Suprapubic skin (tissue), 4 donors: ENCODE data around the gene TNIP3. TPM values are rescaled to one million over a fixed set of nuclear protein-coding genes. Genes with fewer than 3 reads are reported as not detected.

Experiments
- DNase-seq, 2 donors: peaks; one replicate each; pipeline ENCODE4 v3.0.0-alpha.2; 2019; ENCODE audit warnings: low spot score in 2 of 2
- H3K27ac ChIP-seq: fragments of 200-600 bp; sonication (generic); one replicate; pipeline ENCODE4 v1.5.1; 2019
- H3K27me3 ChIP-seq: fragments of 200-600 bp; sonication (generic); one replicate; pipeline ENCODE4 v1.5.1; 2019
- H3K36me3 ChIP-seq: fragments of 200-600 bp; sonication (generic); one replicate; pipeline ENCODE4 v1.5.1; 2019
- H3K4me1 ChIP-seq: fragments of 200-600 bp; sonication (generic); one replicate; pipeline ENCODE4 v1.5.1; 2019
- H3K4me3 ChIP-seq: fragments of 200-600 bp; sonication (generic); one replicate; pipeline ENCODE4 v1.5.1; 2019; ENCODE audit warnings: mild to moderate bottlenecking
- H3K9me3 ChIP-seq: fragments of 200-600 bp; sonication (generic); one replicate; pipeline ENCODE4 v1.5.1; 2019
- CTCF ChIP-seq, 2 donors: fragments of 200-600 bp in 1 of 2; fragments of 450-650 bp in 1 of 2; sonication (generic) in 1 of 2; IDR thresholded peaks; one replicate each; pipeline ENCODE4 v1.5.1; 2016 to 2019; ENCODE audit warnings: antibody characterized with exemption in 2 of 2, mild to moderate bottlenecking in 1 of 2, moderate library complexity in 1 of 2
- EP300 ChIP-seq: sonication (generic); formaldehyde crosslinking; IDR thresholded peaks from one replicate; pipeline ENCODE4 v1.6.1; 2017; ENCODE audit warnings: antibody characterized with exemption
- POLR2A ChIP-seq, 2 donors: fragments of 450-650 bp; IDR thresholded peaks; one replicate each; pipeline ENCODE4 v1.6.1; 2017; ENCODE audit warnings: antibody characterized with exemption in 2 of 2, mild to moderate bottlenecking in 2 of 2, moderate library complexity in 2 of 2
- POLR2AphosphoS5 ChIP-seq, 3 donors: sonication (generic); formaldehyde crosslinking; IDR thresholded peaks; one replicate each; pipeline ENCODE4 v1.6.1; 2017; ENCODE audit warnings: antibody characterized with exemption in 3 of 3
- WGBS: methylation state at CpG from one replicate; pipeline ENCODE4 v1.1.5; 2018; 5-methylcytosine and 5-hydroxymethylcytosine counted together
- total RNA-seq, 4 donors: library from RNA; depleted of rRNA; stranded (reverse); fragments of >200 nt; gene quantifications; one replicate each; pipeline ENCODE4 v1.1.0, GENCODE V29; 2016

TNIP3 gene
- total RNA-seq, 4 donors from 2014 or later: not detected

GRCh38 chr4:121138039-121138825, 25.9 kb downstream of the TNIP3 start:
- 82% methylated on average over 5 of the region's 5 CpGs for WGBS
- Histone ChIP-seq H3K36me3 (no peaks in the 10 kb centered on the region), H3K9me3 (no peaks in the 10 kb centered on the region), H3K27me3 (no peaks in the 10 kb centered on the region), H3K27ac (no peak overlapping the region), H3K4me1 (no peaks in the 10 kb centered on the region), H3K4me3 (no peak overlapping the region)
- no peak for DNase-seq
- no peak for TF ChIP-seq CTCF (IDR thresholded peaks at IDR 0.05)
- no peak for TF ChIP-seq EP300
- no peak for TF ChIP-seq POLR2AphosphoS5 (IDR thresholded peaks at IDR 0.05)
- no peak for TF ChIP-seq POLR2A (IDR thresholded peaks at IDR 0.05)

GRCh38 chr4:121130326-121130660, 33.8 kb downstream of the TNIP3 start:
- Histone ChIP-seq H3K36me3 (no peaks in the 10 kb centered on the region), H3K4me3 (no peak overlapping the region), H3K9me3 (no peaks in the 10 kb centered on the region), H3K27ac (no peak overlapping the region), H3K4me1 (no peaks in the 10 kb centered on the region), H3K27me3 (no peaks in the 10 kb centered on the region)
- WGBS: 74% methylated on average over 4 of the region's 4 CpGs
- TF ChIP-seq CTCF (IDR thresholded peaks at IDR 0.05): no peak
- no peak for TF ChIP-seq POLR2AphosphoS5 (IDR thresholded peaks at IDR 0.05)
- no peak for TF ChIP-seq EP300
- no peak for TF ChIP-seq POLR2A (IDR thresholded peaks at IDR 0.05)
- no peak for DNase-seq

GRCh38 chr4:121129606-121130325, 34.4 kb downstream of the TNIP3 start:
- Histone ChIP-seq H3K4me3 (no peak overlapping the region), H3K27me3 (no peaks in the 10 kb centered on the region), H3K4me1 (no peaks in the 10 kb centered on the region), H3K27ac (no peak overlapping the region), H3K9me3 (no peaks in the 10 kb centered on the region), H3K36me3 (no peaks in the 10 kb centered on the region)
- TF ChIP-seq POLR2AphosphoS5 (IDR thresholded peaks at IDR 0.05) (no peak), EP300 (no peak), CTCF (IDR thresholded peaks at IDR 0.05) (no peak), POLR2A (IDR thresholded peaks at IDR 0.05) (no peak)
- no peak for DNase-seq
- 76% methylated on average over 4 of the region's 4 CpGs for WGBS

GRCh38 chr4:121127100-121127499, 37.0 kb downstream of the TNIP3 start:
- Histone ChIP-seq H3K4me1 (no peaks in the 10 kb centered on the region), H3K4me3 (no peak overlapping the region), H3K27me3 (no peaks in the 10 kb centered on the region), H3K36me3 (no peaks in the 10 kb centered on the region), H3K9me3 (no peaks in the 10 kb centered on the region), H3K27ac (no peak overlapping the region)
- 80% methylated on average over 1 of the region's 1 CpG for WGBS
- DNase-seq: no peak
- TF ChIP-seq POLR2AphosphoS5 (IDR thresholded peaks at IDR 0.05): no peak
- no peak for TF ChIP-seq CTCF (IDR thresholded peaks at IDR 0.05)
- no peak for TF ChIP-seq POLR2A (IDR thresholded peaks at IDR 0.05)
- no peak for TF ChIP-seq EP300

GRCh38 chr4:121126449-121127006, 37.6 kb downstream of the TNIP3 start:
- 77% methylated on average over 6 of the region's 6 CpGs for WGBS
- no peak overlapping the region for H3K27ac ChIP-seq
- H3K27me3 ChIP-seq: no peaks in the 10 kb centered on the region
- no peaks in the 10 kb centered on the region for H3K36me3 ChIP-seq
- H3K4me1 ChIP-seq: no peaks in the 10 kb centered on the region
- no peaks in the 10 kb centered on the region for H3K9me3 ChIP-seq
- TF ChIP-seq CTCF (IDR thresholded peaks at IDR 0.05) (no peak), POLR2AphosphoS5 (IDR thresholded peaks at IDR 0.05) (no peak), POLR2A (IDR thresholded peaks at IDR 0.05) (no peak), EP300 (no peak)
- no peak for DNase-seq
- H3K4me3 ChIP-seq: no peak overlapping the region
